Measurements from ENCODE around the gene CASQ1.

Gene CASQ1

DNA sequence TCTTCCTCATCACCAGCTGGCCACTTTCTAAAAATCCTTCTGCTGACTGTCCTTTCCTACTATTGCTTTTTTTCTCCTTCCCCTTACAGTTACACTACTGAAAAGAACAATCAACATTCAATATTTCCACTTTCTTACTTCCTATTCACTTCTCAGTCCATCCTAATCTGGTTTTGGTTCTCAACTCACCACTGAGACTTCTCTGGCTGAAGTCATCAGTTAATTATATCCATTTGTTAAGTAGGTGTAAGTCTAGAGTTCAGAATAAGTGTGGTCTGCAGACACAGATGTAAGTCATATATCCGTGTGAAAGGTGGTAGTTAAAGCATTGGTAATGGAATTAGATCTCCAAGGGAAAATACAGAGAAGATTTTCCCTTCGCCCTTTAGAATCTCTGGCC, 36.2 kb downstream of the CASQ1 start:
- no peak for DNase-seq (ENCODE audit: low spot score)

GRCh38 chr1:160227034-160227433, 36.7 kb downstream of the CASQ1 start:
- DNase-seq (ENCODE audit: low spot score) = no peak

DNA sequence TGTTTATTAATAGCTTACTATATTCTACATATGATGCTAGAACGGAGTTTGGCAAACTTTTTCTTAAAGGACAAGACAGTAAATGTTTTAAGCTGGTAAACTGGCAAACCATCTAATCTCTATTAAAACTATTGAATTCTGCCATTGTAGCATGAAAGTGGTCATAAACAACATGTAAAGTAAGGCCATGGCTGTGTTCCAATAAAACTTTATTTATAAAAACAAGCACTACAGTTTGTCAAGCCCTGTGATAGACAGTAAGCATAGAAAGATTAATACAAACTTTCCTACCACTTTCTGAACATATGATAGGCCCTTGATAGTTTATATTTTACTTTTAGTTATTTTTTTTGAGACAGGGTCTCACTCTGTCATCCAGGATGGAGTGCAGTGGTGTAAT, 37.2 kb downstream of the CASQ1 start:
- no peak for DNase-seq (ENCODE audit: low spot score)

GRCh38 chr1:160228431-160228830, 38.1 kb downstream of the CASQ1 start:
- DNase-seq (ENCODE audit: low spot score) = no peak

DNA sequence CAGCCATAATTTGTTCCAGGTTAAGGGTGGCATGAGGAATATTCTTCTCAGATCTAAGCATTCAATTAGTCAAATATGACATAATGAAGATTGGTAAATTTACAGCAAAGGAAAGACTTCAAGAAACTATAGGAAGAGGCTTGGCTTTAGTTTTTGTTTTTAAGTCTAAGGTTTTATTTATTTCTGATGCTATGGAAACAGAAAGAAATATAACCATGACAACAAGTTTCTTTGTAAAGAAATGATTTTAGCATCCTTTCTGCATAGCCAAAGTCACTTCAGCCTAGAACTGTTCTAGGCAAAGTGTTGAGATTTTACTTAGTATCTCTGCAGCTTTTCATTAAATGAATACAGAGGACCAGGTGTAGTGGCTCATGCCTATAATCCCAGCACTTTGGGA, 42.5 kb downstream of the CASQ1 start:
- DNase-seq (ENCODE audit: low spot score) = no peak

DNA sequence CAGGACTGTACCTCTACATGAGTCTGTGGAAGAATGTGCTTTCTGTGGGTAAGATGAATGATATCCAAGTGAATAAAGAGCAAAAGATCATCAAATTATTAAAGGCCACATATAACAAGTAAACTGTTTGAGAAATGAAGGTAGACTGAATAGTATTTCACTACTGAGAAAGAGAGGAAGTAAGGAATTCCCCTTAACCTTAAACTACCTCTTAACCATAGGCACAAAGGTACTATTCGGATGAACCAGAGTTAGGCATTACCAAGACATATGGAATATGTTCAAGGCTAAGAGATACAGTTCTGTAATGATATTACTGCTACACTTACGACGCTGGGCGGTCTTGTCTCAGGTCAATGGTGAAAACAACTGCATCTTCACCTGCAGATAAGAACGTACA, 46.4 kb downstream of the CASQ1 start:
- DNase-seq (ENCODE audit: low spot score) = no peak

GRCh38 chr1:160237558-160237957, 47.2 kb downstream of the CASQ1 start:
- DNase-seq (ENCODE audit: low spot score) = no peak

DNA sequence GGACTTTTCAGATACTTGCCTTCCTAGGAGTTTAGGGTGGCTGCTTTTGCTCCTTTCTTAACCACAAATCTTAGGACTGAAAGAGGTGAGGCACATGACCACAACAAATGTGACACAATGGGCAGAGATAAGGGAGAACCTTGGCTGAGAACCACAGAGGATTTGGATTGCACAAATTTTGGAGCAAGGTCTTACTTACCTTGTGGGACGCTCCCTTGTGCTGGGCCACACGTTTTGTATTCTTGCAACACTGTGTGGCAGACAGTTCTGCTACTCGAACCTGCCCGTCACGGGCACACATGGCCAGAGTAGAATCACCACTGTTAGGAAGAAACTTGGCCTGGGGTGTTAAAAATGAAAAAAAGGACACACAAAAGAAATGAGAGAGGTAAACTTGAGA, 48.0 kb downstream of the CASQ1 start:
- DNase-seq (ENCODE audit: low spot score) = no peak

GRCh38 chr1:160239582-160240299, 49.4 kb downstream of the CASQ1 start:
- DNase-seq (ENCODE audit: low spot score) = no peak

DNA sequence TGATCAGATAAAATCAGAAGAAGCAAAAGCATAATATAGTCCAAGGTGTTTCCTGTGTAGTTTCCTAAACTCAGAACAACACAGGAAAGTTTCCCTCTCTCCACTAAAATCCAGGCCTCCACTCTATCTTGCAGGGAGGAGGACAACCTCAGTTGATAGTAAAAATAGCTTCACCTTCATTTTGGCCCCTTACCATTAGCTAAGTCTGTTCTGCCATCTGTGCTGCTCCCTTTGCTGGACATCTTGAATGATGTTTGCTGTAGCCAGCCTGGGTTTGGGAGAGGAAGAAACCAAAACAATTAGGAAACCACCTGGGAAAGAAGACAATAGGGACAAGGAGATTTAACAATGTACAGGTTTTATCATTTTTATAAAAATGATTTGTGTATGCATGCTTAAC, 53.4 kb downstream of the CASQ1 start:
- DNase-seq (ENCODE audit: low spot score) = no peak

GRCh38 chr1:160244209-160244608, 53.8 kb downstream of the CASQ1 start:
- no peak for DNase-seq (ENCODE audit: low spot score)

GRCh38 chr1:160245434-160245833, 55.1 kb downstream of the CASQ1 start:
- no peak for DNase-seq (ENCODE audit: low spot score)

GRCh38 chr1:160247053-160247452, 56.7 kb downstream of the CASQ1 start:
- DNase-seq (ENCODE audit: low spot score) = no peak

- DNase-seq (ENCODE audit: low spot score) = no peak
Measured at GRCh38 chr1:160251011-160251410, 60.6 kb downstream of the CASQ1 start.
